HL-60/S4 (cell line): ENCODE results near the gene LPCAT1.
"Not testable (repeated sequence)": the region's sequence is repeated elsewhere in the genome, so short reads cannot be mapped to it uniquely, and the experiment has no call there.

Experiments used
- in situ Hi-C: fragments of 300-500 bp; cut with MboI; formaldehyde crosslinking; loops from 2 replicates; pipeline ENCODE4 v1.14.3; 2022; ENCODE audit warnings: low sequenced_read_pairs

LPCAT1 gene

DNA sequence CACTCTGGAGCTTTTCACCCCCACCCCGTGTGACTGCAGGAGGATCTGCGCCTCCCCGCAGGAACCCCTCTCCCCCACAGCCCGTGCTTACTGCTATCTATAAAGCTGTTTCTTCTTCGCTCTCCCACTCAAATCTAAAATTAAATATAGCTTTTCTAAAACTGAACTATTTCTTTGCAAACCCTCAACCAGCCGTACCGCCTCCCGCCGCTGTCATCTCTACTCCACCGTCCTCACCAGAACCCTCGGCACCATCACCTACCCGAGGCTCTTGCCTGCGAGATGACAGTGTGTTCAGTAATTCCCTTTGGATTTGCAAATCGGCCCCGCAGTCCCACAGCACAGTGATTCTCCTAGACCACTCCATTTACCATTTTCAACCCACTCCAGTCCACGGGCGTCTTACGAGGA, 13.6 kb downstream of the LPCAT1 start:
- in situ Hi-C loops, result no loop called here

DNA sequence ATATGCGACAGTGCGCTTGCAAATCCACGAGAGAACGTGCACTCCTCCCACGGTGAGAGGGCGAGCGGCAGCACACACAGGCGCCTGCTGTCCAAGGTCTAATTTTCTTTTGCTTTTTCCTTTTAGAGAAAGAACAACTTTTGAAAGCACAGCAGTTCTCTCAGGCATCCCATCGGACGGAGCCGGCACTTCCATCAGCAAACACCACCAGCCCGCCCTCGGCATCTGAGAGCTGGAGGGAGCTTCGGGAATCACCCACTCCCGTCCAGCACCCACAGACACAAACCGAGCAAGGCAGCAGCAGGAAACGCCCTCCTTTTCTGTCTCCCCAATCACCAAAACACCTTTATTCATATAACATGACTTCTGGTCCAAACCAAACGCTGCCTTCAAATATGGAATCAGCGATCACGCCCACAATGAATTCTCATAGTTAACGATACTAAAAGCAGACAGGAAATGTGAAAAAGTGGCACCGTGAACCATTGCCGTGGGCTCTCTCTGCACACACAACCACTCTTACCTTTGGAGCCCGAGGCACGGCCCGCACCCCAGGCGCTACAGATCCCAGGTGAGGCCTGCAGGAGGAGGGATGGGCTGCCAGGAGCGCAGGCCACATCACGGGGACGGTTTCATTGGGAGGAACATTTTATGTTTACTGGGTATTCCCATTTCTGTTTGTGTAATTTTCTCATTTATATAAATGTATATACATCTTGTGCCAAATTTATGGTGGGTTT, 14.2 kb downstream of the LPCAT1 start:
- in situ Hi-C loops, result no loop called here

DNA sequence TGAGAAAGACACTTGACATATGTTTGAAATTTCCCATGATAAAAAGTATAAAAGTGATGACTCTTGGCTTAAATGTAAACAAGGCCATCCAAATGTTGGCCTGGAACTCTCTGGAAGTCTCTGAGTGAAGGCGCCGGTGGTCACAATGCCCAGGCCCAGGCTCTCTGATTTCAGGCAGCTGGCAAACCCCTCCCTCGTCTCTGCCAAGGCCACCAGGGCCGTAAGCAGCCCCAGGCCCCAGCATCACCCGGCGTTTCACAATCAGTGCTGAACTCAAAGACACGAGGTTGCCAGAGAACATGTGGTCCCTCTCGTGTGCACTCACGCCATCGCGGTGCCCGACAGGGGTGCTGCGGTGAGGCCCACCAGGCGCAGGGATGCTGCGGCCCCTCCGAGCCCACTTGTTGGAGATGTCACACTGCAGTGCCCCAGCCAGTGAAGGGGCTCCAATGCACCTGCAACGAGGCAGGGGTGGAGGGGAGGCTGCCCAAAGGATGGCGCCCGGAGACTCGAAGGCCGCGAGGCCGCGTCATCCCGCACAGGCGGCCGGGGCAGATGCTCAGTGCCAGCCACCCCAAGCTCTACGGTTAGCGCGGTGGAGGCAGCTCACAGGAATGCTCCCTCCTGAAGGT, 15.0 kb downstream of the LPCAT1 start:
- in situ Hi-C loops, result no loop called here

DNA sequence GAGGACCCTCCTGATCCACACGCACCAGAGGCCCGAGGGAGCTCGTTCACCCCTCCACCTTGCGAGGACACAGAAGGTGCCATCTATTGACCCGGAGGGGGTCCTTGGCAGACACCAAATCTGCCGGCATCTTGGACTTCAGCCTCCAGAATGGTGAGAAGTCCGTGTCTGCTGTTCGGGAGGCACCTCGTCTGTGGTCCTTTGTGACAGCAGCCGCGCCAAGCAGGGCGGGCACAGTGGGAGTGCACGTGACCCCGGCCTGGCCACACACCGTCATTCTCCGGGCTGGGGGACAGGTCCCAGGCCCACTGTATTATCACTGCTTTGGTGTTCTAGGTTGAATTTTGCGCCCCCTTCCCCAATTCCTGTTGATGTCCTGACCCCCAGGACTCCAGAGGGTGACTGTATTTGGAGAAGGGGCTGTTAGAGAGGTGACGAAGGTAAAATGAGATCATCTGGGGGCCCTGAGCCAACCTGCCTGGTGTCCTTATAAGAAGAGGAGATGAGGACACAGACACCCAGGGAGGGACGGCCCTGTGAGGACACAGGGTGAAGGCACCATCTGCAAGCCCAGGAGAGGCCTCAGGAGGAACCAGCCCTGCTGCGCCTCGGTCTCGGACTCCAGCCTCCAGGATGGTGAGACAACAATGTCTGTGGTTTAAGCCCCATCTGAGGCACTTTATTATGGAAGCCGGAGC, 15.7 kb downstream of the LPCAT1 start:
- in situ Hi-C loops, result no loop called here

GRCh38 chr5:1507457-1507856, 16.3 kb downstream of the LPCAT1 start:
- in situ Hi-C loops, result no loop called here

DNA sequence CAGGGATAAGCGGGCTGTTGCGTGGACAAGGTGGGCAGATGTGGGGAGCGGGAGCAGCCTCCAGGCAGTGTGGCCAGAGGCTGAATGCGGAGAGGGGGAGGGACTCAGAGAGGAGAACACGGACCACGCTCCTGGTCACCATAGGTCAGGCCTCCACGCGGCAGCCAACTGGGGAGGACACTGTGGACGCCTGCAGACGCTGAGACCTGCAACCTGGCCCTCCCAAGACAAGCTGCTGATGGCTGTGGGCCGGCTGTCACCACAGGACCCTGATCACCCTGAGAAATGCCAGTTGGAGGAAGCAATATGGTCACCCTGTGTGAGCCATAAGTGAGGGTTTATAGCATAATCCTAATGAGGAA, 16.8 kb downstream of the LPCAT1 start:
- in situ Hi-C loops, result no loop called here

- in situ Hi-C loops, result no loop called here
These were observed 17.3 kb downstream of the LPCAT1 start for GRCh38 chr5:1506242-1507013.

DNA sequence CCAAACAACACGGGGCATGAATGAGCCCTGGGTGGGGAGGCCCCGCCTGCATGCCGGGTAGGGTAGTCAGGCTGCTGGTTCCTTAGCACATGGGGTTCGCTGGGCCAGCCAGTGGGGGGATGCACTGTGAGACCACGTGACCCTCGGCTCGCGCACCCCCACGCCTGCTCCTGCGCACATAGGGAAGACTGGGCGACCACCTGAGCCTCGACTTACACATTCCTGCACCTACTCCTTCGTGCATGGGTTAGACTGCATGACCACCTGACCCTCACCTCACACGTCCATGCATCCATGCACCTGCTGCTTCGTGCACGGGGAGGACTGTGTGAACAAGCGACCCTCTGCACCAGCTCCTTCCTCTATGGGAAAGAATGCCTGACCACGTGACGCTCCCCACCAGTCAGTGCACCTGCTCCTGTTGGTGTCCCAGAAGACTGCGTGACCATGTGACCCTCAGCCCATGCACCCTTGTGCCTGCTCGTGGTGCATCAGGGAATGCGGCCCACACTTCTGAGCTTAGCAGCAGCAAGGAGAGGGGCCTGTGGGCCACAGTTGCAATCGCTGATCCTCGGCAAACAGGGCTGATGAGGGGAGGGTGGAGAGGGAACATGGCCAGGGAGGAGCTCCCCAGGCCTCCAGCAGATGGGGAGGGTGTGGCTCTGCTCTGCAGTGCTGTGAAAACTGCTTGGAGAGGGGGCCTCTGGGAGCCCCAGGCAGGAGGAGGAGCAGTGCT, 18.1 kb downstream of the LPCAT1 start:
- in situ Hi-C loops, result no loop called here

DNA sequence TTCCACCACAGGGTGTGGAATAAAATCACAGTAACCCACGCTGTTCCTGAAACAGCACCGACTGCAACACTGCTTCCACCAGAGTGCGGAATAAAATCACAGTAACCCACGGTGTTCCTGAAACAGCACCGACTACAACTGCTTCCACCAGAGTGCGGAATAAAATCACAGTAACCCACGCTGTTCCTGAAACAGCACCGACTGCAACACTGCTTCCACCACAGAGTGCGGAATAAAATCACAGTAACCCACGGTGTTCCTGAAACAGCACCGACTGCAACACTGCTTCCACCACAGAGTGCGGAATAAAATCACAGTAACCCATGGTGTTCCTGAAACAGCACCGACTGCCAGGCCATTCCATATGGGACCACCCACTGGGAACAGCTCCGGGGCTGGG, 18.7 kb downstream of the LPCAT1 start:
- in situ Hi-C loops, result not testable (repeated sequence)

- in situ Hi-C loops, result no loop called here
These were observed 19.1 kb downstream of the LPCAT1 start for GRCh38 chr5:1504617-1505016.

- in situ Hi-C loops, result no loop called here
These were observed 19.6 kb downstream of the LPCAT1 start for GRCh38 chr5:1504069-1504595.

DNA sequence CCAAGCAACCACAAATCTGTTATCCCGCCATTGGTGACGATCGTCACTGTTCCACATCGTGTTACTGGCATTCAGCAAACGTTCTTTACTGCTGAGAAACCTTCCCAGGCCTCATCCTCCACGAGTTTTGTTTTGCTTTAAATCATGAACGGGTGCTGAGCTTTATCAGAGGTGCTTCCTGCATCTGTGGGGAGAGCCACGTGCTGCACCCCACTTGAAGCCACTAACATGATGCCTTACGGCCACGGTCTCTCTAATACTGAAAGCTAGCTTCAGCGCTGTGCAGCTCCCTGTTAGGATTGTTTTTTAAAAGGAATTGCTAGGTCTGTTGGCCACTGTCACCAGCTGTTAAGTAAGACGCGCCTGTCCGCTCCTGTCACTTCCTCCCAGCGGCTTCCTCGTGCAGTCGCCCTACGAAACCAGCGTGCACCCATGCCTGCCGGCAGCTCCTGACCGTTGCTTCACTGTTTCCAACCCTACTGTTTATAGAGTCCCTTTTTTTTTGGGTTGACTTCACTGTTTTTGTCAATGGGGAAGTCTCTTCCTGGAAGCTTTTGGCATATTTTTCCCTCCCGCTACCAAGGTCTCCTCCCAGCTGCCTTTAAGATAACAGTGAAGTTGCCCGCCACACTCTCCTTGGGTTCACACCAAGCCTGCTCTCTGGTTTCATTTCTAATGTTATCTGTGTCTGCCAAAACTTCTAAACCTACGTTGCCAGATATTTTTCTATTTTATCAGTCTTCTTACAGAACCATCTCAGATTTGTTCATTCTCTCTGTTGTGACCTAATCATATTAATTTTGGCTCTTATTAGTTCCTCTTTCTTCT, 20.3 kb downstream of the LPCAT1 start:
- in situ Hi-C loops, result no loop called here

DNA sequence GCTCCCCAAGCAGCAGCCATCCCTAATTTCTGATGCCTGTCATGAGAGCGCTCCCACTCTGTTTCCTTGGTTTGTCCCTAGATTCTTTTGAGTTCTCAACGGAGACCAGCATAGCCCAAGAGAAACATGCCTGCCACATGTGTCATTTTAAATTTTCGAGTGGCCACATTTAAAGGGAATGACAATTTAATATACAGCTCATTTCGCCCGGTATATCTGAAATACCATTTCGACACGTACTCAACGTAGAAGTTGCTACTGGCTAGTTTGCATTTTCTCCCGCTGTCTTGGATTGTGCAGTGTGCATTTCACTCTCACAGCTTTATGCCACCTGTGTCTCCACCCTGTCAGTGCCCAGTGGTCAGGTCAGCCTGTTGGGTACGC, 21.0 kb downstream of the LPCAT1 start:
- in situ Hi-C loops, result no loop called here

GRCh38 chr5:1502046-1502736, 21.6 kb downstream of the LPCAT1 start:
- in situ Hi-C loops, result no loop called here

- in situ Hi-C loops, result no loop called here
These were observed 22.3 kb downstream of the LPCAT1 start for GRCh38 chr5:1501372-1502045.

DNA sequence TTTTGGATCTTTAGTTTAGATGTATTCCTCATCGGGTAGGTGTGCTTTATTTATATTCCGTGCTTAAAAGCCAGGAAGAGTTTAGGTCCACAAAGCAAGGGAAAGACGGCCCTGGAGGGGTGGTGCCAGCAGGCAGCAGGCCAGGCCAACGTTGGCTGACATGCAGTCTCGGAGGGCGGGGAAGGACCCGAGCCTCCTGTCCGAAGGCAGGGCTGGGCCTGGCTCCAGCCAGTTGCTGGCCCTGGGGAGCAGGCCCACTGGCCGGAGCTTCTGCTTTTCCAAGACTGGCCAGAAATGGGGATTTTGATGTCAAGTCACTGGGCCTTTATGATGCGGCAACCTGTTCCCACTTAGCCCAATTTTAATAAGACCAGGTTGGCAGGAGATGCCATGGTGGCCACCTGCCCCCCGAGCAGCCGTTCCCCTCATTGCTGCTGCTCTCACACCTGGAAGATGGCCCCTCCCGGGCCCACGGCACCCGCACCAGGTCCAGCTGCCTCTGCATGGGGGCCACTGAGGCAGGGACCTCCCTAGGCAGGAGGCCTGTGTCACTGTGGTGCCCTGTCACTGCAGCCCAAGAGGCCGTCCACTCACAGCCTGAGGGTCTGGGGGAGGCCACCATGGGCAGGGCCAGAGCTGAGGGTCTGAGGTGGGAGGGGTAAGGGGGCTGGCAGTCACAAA, 23.2 kb downstream of the LPCAT1 start:
- in situ Hi-C loops, result no loop called here

- in situ Hi-C loops, result no loop called here
These were observed 23.9 kb downstream of the LPCAT1 start for GRCh38 chr5:1499851-1500250.
